Umbilical cord (tissue), 2 donors: Measurements from ENCODE around the gene ZNF736. TPM values are rescaled to one million over a fixed set of nuclear protein-coding genes. Genes with fewer than 3 reads are reported as not detected.
"Not testable (repeated sequence)": the region's sequence is repeated elsewhere in the genome, so short reads cannot be mapped to it uniquely, and the experiment has no call there.

Source experiments
- DNase-seq: peaks from one replicate; pipeline ENCODE4 v3.0.0-alpha.2; 2015; ENCODE audit warnings: low spot score
- total RNA-seq: library from RNA; depleted of rRNA; stranded (reverse); fragments of >200 nt; gene quantifications from one replicate; pipeline ENCODE4 v1.2.3, GENCODE V29; 2014; ENCODE audit warnings: low replicate concordance; ENCODE audit not compliant: insufficient read depth

Gene ZNF736
- total RNA-seq, result 49.1 TPM

DNA sequence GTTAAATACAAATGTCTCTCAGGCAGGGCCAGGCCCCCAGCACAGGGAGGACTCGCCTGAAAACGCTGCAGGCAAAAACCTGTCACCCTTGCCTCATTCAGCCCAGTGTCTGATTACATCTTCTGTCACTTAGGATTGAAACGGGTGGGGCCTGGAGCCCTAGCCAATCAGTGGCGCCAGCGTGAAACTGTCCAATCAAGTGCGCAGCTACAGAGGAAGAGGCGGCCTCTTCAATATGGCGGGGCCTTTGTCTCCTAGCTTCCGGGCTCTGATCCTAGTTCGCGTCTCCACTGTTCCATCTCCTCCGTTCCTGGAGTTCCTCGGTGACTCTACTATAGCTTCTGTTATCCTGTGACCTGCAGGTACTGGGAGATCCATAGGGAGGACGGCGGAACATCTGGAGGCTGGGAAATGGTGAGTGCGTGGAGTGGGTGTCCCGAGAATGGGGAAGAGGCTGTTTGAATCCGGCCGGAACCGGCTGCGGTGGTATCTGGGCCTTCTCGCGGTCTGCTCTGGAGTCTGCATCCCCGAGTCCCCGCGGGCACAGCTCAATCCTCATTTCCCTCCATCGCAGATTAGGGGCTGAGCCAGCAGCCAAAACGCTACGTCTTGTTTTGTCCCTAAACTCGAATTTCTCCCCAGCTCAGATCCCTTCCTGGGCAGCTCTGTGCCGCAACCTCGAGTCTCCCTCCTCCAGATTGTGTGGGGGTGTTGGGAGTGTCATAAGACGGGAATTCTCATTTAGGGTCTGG is at the start of gene ZNF736:
ZNF736 (plus strand) TSS at position 222 of the 752 bp plus-strand sequence; CDS start at position 412, 190 bp downstream.
- DNase-seq, result peak; percentile 98

DNA sequence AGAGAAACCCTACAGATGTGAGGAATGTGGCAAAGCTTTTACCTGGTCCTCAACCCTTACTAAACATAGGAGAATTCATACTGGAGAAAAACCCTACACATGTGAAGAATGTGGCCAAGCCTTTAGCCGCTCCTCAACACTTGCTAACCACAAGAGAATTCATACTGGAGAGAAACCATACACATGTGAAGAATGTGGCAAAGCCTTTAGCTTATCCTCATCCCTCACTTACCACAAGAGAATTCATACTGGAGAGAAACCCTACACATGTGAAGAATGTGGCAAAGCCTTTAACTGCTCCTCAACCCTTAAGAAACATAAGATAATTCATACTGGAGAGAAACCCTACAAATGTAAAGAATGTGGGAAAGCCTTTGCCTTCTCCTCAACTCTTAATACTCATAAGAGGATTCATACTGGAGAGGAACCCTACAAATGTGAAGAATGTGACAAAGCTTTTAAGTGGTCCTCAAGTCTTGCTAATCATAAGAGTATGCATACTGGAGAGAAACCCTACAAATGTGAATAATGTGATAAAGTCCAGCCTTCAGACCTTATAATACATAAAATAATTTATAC is 47.3 kb upstream of the ZNF736 start:
- DNase-seq, result no peak

DNA sequence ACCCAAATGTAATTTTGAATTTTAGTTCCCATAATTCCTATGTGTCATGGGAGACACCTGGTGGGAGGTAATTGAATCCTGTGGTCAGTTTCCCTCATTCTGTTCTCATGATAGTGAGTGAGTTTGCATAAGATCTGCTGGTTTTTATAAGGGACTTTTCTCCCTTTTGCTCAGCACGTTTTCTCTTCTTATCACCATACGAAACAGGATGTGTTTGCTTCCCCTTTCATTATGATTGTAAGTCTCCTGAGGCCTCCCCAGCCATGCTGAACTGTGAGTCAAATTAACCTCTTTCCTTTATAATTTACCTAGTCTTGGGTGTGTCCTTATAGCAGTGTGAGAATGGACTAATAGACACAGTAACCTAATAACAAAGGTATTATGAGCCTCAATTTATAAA is 36.1 kb upstream of the ZNF736 start:
- DNase-seq, result no peak

DNA sequence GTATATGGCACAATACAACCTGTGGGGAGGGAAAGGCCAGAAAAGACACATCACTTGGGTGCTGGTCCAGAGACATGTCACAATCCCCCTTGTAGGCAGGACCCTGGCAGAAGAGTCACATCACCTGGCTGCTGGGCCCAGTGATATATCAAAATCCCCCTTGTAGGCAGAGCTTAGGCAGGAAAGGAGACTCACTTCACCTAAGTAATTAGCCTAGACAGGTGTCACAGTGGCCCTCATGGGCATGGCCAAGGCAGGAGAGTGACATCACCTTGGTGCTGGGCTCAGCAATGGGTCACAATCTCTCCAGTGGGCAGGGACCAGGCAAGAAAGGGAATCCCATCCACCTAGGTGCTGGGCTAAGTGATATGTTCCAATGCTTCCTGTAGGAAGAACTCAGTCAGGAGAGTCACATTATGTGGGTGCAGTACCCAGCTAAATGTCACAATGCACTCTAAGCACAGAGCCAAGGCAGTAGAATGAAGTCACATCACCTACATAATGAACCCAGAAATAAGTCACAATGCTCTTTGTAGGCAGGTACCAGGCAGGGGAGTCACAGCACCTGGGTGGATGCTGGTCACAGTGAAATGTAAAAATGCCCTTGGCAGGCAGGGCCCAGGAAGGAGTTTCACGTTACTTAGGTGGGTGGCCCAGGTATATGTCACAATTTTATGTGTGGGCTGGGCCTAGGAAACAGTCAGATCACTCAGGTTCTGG is 18.9 kb upstream of the ZNF736 start:
- DNase-seq, result no peak

DNA sequence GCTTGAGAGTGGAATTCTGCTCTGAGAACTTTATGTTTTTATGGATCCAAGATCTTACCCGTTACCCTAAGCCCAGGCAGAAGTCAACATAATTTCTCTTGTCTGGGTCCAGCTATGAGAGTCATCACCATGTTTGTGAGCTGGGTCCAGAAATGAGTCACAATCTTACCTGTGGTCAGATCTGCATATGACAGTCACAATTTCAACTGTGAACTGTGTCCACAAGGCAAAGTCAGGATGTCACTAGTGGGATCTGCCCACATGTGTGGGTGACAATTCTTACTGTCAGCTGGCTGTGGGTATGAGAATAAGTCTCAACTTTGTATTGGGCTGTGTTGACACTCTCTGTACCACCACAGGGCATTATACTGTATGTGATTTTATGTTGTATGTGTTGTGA is 16.3 kb upstream of the ZNF736 start:
- DNase-seq, result not testable (repeated sequence)

DNA sequence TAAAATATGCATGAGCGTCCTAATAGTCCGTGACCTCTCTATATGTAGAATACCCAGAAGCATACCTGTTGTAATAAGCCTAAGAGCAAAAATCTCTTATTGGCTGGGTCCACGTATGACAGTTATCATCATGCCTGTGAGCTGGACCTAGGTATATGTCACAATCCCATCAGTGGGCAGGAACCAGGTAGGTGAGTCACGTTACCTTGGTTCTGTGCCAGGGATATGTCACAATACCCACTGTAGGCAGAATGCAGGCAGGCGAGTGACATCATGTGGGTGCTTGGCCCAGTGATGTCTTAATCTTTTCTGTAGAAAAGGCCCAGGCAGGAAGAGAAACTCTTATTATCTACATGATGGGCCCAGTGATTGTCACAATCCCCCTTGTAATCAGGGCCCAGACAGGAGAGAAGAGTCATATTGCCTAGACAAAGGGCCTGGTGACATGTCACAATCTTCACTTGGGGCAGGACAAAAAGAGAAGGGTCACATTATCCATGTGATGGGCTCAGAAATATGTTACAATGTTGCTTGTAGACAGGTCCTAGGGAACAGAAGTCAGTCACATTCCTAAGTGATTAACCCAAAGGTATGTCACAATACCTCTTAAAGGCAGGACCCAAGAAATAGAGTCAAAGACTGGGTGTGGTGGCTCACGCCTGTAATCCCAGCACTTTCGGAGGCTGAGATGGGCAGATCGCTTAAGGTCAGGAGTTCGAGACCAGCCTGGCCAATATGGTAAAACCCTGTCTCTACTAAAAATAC is 12.9 kb upstream of the ZNF736 start:
- no peak for DNase-seq

DNA sequence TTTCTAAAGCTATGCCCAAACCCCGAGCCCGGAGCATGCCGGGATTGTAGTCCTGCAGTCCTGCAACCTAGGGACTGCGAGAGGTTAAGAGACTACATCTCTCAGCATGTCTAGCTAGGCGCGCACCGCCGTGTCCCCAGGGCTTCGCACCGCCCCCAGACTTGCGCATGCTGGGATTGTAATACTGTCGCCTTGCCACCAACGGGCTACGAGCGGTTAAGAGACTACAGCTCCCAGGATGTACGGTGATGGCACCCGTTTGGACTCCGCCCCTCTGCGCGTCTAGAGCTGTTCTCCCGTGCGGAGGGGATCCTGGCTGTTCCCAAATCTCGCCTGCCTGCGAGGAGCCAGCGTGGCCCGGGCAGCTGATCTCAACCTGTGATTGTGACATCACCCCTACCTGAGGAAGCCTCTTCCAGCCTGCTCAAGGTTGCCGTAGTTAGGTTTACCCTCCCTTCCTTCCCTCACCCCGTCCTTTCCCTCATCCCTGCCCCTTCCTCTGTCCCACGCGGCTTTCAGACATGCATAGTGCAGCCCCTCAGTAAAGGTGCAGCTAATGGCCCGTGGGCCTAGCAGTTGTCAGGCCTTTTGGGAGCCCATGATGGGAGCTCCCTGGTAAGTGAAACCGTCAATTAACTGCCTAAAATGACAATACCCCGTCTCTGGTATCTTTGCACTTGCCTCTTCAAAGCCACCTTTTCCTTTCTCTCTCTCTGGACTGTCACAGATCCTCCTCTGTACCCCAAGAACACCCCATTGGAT is 6.3 kb upstream of the ZNF736 start:
- DNase-seq, result peak; percentile 96

DNA sequence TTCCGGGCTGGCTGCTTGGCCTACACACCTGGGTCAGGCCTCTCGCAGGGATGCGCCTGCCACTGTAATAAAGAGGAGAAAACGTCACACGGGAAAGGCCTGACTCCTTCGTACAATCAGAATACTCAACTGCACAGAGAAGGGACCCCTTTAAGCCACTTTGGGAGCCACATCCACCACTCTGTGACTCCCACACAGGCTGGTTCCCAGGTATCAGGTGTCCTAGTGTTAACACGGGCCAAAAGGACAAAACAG is 5.8 kb upstream of the ZNF736 start:
- DNase-seq, result no peak

DNA sequence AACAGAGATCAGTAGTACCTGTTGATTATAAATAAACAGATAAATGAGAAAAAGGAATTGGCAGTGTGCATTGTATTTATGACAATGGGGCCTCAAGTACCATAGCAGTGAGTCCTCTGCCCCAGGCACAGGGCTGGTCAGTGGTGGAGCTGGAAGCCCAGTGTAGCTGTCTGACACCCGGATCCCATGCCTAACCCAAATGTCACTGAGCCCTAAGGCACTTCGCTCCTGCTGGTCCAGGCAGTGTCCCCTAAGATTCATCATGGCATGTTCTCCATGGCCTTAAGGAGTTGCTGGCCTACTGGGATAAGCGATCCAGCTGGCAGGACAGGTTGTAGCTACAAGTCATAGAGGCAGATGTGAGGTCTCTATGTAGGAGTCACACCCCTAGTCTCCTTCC is 3.3 kb upstream of the ZNF736 start:
- no peak for DNase-seq

DNA sequence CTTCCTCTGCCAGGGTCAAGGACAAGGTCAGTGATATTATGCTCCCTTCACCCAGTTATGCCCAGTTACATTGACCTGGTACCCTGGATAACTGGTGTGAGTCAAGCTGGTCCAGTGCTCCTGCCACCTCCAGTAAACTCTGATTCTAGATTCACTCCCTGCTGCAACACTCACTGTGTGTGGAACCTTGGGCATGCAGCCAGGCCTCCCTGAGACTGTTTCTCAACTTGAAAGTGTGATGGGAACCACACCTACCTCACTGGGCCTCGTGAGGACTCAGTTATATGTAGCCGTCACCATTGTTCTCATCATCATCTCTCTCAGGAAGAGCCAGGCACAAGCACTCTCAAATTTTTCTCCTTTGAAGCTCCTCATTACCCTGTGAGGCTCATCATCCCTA is 935 bp upstream of the ZNF736 start:
- no peak for DNase-seq

DNA sequence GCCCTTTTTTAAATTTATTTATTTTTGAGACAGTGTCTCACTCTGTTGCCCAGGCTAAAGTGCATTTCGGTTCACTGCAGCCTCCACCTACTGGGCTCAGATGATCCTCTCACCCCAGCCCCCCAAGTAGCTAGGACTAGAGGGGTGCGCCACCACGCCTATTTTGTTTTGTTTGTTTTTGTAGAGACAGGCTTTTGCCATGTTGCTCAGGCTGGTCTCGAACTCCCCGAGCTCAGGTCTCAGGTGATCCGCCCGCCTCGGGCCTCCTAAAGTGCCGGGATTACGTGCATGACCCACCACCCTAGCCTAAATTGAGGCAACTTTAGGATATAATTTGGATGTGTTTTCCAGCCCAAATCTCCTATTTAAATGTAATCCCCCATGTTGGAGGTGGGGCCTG is 805 bp downstream of the ZNF736 start:
- DNase-seq, result no peak

DNA sequence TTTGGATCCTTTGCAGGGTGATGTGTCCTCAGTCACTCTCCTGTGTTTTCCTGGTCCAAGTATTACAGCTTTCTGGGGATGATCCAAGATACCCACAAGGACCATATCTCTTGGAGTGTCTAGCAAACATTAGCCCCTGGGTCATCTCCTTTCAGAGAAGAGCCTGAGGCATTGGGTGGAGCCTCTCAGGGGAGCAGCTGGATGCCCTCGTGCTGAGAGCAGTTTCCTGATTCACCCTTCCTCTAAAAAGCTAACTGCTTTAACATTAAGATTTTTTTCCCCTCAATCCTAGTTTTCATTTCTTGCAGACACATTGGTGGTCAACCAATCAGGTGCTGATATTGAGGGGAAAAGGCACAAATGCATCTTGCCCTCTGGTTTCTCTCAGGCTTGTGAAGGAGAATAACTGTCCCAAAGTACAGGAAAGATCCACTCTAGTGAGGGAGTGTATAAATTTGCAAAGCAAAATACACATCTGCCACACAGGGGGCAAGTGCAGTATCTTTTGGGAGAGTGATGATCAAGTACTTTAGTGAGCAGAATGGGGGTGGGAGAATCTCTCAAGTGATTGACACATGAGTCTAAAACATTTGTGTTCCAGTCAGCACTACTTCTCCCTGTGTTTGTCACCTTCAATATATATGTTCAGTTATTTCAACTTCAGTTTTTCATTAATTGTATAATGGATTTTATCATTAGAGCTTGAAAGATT is 2.4 kb downstream of the ZNF736 start:
- DNase-seq, result not testable (repeated sequence)

DNA sequence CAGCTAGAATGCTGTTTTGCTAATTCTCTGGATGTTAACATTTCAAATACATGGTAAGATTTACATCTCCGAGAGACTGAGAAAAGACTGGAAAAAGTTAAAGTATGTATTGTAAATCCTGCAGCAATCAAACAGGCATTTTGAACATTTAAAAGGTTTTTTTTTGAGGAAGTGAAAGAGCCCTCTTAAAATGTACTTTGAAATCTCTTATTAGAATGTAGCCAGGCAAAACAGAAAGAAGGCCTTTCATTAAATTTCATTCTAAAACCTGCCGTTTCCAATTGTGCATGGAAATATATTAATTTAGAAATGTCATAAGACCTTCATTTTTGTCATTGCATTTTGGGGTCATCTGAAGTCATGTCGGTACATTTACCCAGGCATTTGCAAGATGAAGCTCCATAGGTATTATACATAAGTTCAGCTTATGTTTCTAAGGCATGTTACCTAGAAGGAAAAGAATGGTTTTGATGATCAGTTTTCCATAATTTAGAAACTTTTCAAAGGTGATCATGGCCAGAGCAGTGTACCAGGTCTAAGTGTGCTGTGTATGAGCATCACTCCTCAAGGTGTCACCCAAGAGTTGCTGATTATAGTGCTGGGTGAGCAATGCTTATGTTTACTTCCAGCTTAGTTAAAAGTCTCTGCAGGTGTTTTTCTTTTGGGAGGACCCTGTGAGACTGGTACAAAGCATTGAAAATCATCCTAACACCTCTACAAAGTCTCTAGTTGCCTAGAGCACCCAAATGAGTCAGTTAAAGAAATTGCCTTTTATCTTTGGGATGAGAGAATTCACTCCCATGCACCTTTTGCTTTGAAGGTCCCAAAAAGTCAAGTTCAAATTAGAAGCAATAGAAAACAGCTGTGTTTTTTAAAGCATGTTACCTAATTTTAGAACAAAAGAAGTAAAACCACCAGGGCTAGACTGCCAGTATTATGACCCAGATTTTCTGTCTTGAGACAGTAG is 7.1 kb downstream of the ZNF736 start:
- DNase-seq, result no peak

DNA sequence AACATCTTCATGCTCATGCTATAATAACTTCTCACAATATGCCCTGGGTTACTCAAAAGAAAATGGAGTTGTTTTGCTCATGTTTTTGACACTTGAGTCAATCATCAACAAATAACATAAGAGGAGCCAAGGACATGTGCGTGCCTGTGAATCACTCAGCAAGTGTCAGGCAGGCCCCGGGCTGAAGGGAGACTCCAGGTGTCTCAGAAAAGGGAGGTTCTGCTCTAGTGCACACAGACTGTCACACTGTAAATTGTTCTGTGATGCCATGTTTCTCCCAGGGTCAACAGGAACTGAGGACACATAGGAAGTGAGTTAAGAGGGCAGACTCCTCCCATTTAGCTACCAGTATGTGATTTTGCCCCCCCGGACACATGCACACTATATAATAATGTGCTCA is 10.4 kb downstream of the ZNF736 start:
- not testable (repeated sequence) for DNase-seq

DNA sequence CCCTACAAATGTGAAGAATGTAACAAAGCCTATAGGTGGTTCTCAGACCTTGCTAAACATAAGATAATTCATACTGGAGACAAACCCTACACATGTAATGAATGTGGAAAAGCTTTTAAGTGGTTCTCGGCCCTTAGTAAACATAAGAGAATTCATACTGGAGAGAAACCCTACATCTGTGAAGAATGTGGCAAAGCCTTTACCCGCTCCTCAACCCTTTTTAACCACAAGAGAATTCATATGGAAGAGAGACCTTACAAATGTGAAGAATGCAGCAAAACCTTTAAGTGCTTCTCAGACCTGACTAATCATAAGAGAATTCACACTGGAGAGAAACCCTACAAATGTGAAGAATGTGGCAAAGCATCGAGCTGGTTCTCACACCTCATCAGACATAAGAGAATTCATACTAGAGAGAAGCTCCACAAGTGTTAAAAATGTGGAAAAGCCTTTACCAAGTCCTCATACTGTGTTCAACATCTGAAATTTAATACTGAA is 35.0 kb downstream of the ZNF736 start:
- not testable (repeated sequence) for DNase-seq

DNA sequence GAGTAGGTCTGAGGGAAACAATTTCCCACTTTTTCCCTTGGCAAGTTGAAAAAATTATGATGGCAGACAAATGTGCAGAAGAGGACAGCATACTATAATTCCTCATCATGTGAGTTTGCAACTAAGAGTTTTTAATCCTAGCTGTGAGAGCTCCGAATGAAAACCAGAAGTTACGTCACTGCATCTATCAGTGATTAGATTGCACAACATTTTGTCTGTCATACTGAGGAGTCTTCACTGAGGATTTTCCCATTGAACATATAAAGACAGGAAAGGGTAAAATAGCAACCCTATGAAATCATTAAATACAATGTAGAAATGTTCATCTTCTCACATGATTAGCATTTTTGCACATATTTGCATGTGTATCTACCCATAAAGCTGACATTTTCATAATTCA is 45.8 kb downstream of the ZNF736 start:
- no peak for DNase-seq

DNA sequence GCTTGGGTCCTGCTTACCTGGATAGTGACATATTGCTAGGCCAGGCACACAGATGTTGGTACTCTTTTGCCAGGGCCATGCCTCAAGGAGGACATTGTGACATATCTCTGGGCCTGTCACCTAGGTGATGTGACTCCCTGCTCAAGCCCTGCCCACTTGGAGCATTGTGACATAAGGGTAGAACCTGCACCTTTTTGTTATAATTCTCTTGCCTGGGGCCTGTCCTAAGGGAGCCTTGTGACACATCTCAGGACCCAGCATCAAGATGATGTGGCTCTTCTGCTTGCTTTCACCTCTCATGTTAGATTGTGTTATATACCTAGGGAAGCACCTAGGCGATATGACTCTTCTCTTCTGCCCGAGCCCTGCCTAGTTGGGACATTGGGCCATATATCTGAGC is 57.4 kb downstream of the ZNF736 start:
- no peak for DNase-seq

DNA sequence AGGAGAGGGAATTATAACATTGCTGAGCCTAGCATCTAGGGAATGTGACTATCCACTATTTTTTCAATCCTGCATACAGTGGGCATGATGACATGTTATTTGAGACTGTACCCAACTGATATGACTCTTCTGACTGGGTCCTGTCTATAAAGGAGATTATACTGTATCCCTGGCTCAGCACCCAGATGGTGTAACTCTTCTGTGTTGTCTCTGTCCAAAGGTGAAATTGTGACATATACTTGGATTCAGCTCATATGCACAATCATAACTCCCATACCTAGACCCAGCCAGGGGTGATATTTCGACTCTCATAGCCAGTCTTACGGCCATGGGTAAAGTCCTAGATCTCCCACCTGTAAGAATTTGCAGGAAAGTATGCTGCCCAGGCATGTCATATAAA is 59.3 kb downstream of the ZNF736 start:
- DNase-seq, result no peak

DNA sequence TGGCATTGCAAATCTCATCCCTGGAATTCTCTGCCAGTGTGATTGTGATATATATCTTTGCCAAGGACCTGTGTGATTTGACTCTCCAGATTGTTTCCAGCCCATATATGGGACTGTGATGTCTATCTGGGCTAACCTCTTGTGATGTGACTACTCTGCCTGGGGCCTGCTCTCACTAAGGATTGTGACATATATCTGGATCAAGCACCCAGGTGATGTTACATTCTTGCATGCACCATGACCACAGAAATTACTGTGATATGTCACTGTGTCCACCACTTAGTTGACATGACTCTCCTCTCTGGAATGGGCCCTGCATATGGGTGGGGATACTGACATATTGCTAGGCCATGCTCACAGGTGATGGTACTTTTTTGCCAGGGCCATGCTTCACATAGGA is 86.6 kb downstream of the ZNF736 start:
- DNase-seq, result no peak
